K562 (cell line): ENCODE results near the gene MAN2A1. TPM values are rescaled to one million over a fixed set of nuclear protein-coding genes. Genes with fewer than 3 reads are reported as not detected.

Source experiments
- BRD9 ChIP-seq: fragments of 450-650 bp; IDR thresholded peaks from 2 replicates; pipeline ENCODE4 v1.6.1; 2018; ENCODE audit warnings: low read depth; ENCODE audit not compliant: partially characterized antibody
- CHAMP1 ChIP-seq: fragments of 450-650 bp; IDR thresholded peaks from 2 replicates; pipeline ENCODE4 v1.6.1; 2016; ENCODE audit warnings: mild to moderate bottlenecking
- CLOCK ChIP-seq: fragments of 250-450 bp; sonication (Bioruptor Pico); IDR thresholded peaks from 2 replicates; pipeline ENCODE4 v1.4.0; 2020; ENCODE audit warnings: mild to moderate bottlenecking, moderate library complexity, borderline replicate concordance
- ETV1 ChIP-seq: fragments of 450-650 bp; conservative IDR thresholded peaks from 2 replicates; pipeline ENCODE4 v1.6.1; 2016; ENCODE audit warnings: missing genetic modification characterization, control low read depth, low read depth, missing compliant biosample characterization
- HOMEZ ChIP-seq: fragments of 250-450 bp; sonication (Bioruptor Pico); IDR thresholded peaks from 2 replicates; pipeline ENCODE4 v1.4.0; 2020; ENCODE audit warnings: mild to moderate bottlenecking, moderate library complexity
- SMARCA5 ChIP-seq: fragments of 450-650 bp; IDR thresholded peaks from 2 replicates; pipeline ENCODE4 v1.6.1; 2016
- SMC3 ChIP-seq: conservative IDR thresholded peaks from 2 replicates; pipeline ENCODE4 v1.6.1; 2011; ENCODE audit warnings: low read depth, low read length, improper control_type of control experiment; ENCODE audit not compliant: insufficient read depth
- TRIM24 ChIP-seq, 2 experiments: fragments of 450-650 bp; IDR thresholded peaks; 2 replicates each; pipeline ENCODE4 v1.6.1; 2016
- ZNF280B ChIP-seq: fragments of 250-450 bp; sonication (Bioruptor Pico); IDR thresholded peaks from 2 replicates; pipeline ENCODE4 v1.5.1; 2021; ENCODE audit warnings: mild to moderate bottlenecking
- ZNF3 ChIP-seq: fragments of 250-450 bp; sonication (Bioruptor Pico); IDR thresholded peaks from 2 replicates; pipeline ENCODE4 v1.5.0; 2021; ENCODE audit warnings: mild to moderate bottlenecking, moderate library complexity
- ZNF407 ChIP-seq: fragments of 450-650 bp; IDR thresholded peaks from 2 replicates; pipeline ENCODE4 v1.6.1; 2016; ENCODE audit warnings: low read depth
- polyA plus RNA-seq, 8 experiments: library from polyadenylated mRNA; depleted of rRNA in 4 of 8; stranded (reverse) in 5 of 8; unstranded in 3 of 8; fragments of >200 nt; fragmentation: Nextera tagmentation in 2 of 8; fragmentation: Illumina TruSeq in 1 of 8; extraction: Ambion mirVana in 2 of 8; extraction: Trizol in 1 of 8; gene quantifications; 2 replicates each; pipeline versions ENCODE4 v1.2.1 to v1.2.3, GENCODE V29; 2011 to 2014; ENCODE audit warnings: inconsistent platforms in 1 of 8, missing spikeins in 1 of 8
- total RNA-seq, 7 experiments: library from RNA; depleted of rRNA in 6 of 7; stranded (reverse); fragments of >200 nt in 6 of 7; fragmentation: Illumina TruSeq in 2 of 7; extraction: Trizol in 2 of 7; gene quantifications; 2 replicates each; pipeline versions ENCODE4 v1.2.1 to v1.2.3, GENCODE V29; 2011 to 2021; ENCODE audit warnings: low replicate concordance in 1 of 7

MAN2A1 gene
- total and polyA plus RNA-seq, 9 of the 15 experiments (the other 6 are each of a cell fraction or from before 2014, with no cell fraction given): 5.2 to 32.0 (median 19.8) TPM

GRCh38 chr5:109688630-109688969, 1.1 kb upstream of the MAN2A1 start (continued):
- no peak for TF ChIP-seq ZNF280B (CRISPR knock-in tag)
- TF ChIP-seq ZNF3 (CRISPR knock-in tag): no peak
- TF ChIP-seq SMC3: 0 out of 2 replicates have a peak, but pooled peaks have one; percentile 24
- TF ChIP-seq BRD9: peak; percentile 67
- TF ChIP-seq HOMEZ (CRISPR knock-in tag): no peak
- TF ChIP-seq TRIM24 (IDR thresholded peaks at IDR 0.05): peak; percentile 41 to 62; a peak in 2 of 4 replicates
- 0 out of 2 replicates have a peak, but pooled peaks have one; percentile 18 for TF ChIP-seq CHAMP1
- 0 out of 2 replicates have a peak, but pooled peaks have one; percentile 40 for TF ChIP-seq SMARCA5
- 0 out of 2 replicates have a peak, but pooled peaks have one; percentile 24 for TF ChIP-seq ETV1 (tag)
- TF ChIP-seq ZNF407: 0 out of 2 replicates have a peak, but pooled peaks have one; percentile 19
- no peak for TF ChIP-seq CLOCK (CRISPR knock-in tag)
